ENCODE results near the gene SLC6A3. TPM values are rescaled to one million over a fixed set of nuclear protein-coding genes. Genes with fewer than 3 reads are reported as not detected.

SLC6A3 gene
- total RNA-seq, 1 donor from 2014 or later: not detected

DNA sequence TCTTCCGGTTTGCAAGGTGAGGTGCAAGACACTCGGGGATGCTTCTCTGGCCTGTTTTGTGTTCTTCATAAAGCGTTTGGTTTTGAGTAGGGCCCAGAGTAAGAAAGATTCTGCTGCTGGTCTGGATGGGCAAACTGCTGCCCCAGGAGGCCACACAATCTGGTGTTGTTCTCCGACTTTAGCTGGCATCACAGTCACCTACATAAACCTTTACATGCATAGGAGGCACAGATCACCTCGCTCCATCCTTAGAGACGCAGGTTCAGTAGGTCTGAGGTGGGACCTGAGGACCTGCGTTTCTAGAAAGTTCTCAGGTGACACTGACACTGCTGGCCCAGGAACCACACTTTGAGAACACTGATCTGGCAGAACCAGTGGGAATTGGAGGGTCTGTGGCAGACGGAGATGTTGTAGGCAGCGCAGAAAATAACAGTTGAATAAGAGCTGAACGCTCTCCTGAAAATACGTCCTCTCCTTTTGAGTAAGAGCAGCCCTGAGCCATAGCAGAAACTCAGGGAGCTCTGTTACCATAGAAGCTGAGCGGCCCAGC, 3.9 kb upstream of the SLC6A3 start:
- Mint-ChIP-seq H3K9me3 (peaks cover 13% of the 10 kb centered on the region), H3K27me3 (ENCODE audit: insufficient read depth) (peaks cover 40% of the 10 kb centered on the region), H3K36me3 (ENCODE audit: low read depth) (no peaks in the 10 kb centered on the region), H3K27ac (no peak overlapping the region), H3K4me1 (ENCODE audit: low read depth) (no peaks in the 10 kb centered on the region), H3K4me3 (no peak overlapping the region)
- intact Hi-C loops (cut with micrococcal nuclease): no loop called here
- DNase-seq (ENCODE audit: low spot score): no peak

DNA sequence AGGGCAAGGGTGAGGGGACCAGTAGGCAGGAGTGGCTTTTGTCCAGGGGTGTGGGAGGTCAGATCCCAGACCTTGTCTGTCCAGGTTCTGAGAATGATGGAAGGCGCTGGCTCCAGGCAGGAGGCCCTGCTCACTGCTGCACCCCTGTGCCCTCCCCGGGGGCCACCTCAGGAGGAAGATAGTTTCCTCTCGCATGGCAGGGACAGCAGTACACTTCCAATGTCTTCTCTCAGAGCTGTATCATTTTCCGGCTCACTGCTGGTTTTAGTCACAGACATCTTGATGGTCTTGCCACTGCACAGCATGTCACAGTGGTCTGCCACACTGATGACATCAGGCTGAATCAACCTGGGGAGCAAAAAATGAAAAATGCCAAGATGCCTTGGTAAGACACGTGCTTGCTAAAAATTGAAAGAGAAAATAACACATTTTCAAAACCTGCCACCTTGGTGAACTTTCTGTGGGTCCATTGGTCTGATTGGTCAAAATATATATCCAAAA, 3.3 kb upstream of the SLC6A3 start:
- no peak for DNase-seq (ENCODE audit: low spot score)
- H3K9me3 Mint-ChIP-seq: peaks cover 7% of the 10 kb centered on the region
- no peaks in the 10 kb centered on the region for H3K4me1 Mint-ChIP-seq (ENCODE audit: low read depth)
- peaks cover 46% of the 10 kb centered on the region for H3K27me3 Mint-ChIP-seq (ENCODE audit: insufficient read depth)
- intact Hi-C loops (cut with micrococcal nuclease): no loop called here
- H3K4me3 Mint-ChIP-seq: no peak overlapping the region
- no peaks in the 10 kb centered on the region for H3K36me3 Mint-ChIP-seq (ENCODE audit: low read depth)
- H3K27ac Mint-ChIP-seq: no peak overlapping the region

DNA sequence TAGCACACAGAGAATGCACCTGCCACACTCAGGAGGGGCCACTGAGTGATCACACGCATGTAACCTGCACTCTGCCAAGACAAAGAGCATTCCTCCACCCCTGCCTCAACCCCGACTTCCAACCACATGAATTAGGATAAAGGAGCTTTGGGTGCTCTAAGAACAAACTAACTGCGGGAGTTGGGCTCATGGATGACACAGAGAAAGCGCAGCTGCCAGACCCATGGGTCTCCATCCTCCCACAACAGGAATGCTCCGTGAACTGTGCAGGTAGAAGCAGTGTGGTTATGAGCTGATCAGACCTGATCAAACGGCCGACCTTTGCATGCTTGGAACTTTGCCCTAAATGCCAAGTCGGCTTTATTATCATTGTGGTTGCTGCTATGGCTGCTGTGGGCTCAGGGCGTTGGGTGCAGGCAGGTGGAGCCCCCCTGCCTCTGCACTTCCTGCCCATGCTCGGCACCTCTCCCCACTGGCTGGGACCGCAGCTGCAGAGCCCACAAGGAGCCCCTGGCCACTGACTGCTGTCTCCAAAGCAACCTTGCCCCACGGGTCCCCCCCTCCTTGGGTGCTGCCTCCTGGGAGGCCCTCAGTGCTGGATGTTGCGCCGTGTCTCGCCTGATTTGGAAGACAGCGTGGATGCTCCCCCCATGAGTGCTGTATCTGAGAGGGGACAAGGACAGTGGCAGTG, 2.6 kb upstream of the SLC6A3 start:
- no peak overlapping the region for H3K27ac Mint-ChIP-seq
- no peaks in the 10 kb centered on the region for H3K9me3 Mint-ChIP-seq
- no peak overlapping the region for H3K4me3 Mint-ChIP-seq
- intact Hi-C loops (cut with micrococcal nuclease): no loop called here
- H3K4me1 Mint-ChIP-seq (ENCODE audit: low read depth): no peaks in the 10 kb centered on the region
- H3K36me3 Mint-ChIP-seq (ENCODE audit: low read depth): no peaks in the 10 kb centered on the region
- peaks cover 45% of the 10 kb centered on the region for H3K27me3 Mint-ChIP-seq (ENCODE audit: insufficient read depth)
- DNase-seq (ENCODE audit: low spot score): no peak

DNA sequence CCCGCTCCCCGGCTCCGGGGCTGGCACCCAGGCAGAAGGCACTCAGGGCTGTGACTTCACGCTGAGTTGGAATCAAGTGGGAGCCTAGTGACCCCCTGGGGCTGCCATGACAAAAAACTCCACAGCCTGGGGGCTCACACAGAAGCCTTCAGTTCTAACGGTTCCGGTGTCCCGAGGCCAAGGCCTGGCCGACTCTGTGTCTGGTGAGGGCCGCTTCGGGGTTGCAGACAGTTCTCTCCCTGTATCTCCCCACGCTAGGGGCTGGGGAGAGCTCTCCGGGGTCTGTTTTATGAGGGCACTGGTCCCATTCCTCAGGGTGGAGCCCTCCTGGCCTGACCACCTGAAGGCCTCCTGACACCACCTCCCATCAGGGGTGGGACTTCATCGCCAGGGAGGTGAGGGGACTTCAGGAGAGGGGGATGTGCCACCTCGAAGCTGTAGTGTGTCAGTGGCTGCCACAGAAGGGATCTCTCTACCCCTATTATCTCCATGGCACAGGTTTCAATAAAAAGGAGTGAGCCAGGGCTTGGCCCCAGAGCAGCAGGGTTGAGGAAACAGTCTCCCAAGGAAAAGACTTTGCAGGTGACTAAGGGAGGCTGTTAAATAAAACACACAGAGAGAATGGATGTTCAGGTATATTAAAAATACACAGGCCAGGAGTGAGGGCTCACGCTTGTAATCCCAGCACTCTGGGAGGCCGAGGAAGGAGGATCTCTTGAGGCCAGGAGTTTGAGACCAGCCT, 1.5 kb upstream of the SLC6A3 start:
- H3K27me3 Mint-ChIP-seq (ENCODE audit: insufficient read depth): peaks cover 39% of the 10 kb centered on the region
- intact Hi-C loops (cut with micrococcal nuclease): no loop called here
- no peak for DNase-seq (ENCODE audit: low spot score)
- H3K4me3 Mint-ChIP-seq: no peak overlapping the region
- H3K4me1 Mint-ChIP-seq (ENCODE audit: low read depth): no peaks in the 10 kb centered on the region
- no peak overlapping the region for H3K27ac Mint-ChIP-seq
- no peaks in the 10 kb centered on the region for H3K9me3 Mint-ChIP-seq
- no peaks in the 10 kb centered on the region for H3K36me3 Mint-ChIP-seq (ENCODE audit: low read depth)

DNA sequence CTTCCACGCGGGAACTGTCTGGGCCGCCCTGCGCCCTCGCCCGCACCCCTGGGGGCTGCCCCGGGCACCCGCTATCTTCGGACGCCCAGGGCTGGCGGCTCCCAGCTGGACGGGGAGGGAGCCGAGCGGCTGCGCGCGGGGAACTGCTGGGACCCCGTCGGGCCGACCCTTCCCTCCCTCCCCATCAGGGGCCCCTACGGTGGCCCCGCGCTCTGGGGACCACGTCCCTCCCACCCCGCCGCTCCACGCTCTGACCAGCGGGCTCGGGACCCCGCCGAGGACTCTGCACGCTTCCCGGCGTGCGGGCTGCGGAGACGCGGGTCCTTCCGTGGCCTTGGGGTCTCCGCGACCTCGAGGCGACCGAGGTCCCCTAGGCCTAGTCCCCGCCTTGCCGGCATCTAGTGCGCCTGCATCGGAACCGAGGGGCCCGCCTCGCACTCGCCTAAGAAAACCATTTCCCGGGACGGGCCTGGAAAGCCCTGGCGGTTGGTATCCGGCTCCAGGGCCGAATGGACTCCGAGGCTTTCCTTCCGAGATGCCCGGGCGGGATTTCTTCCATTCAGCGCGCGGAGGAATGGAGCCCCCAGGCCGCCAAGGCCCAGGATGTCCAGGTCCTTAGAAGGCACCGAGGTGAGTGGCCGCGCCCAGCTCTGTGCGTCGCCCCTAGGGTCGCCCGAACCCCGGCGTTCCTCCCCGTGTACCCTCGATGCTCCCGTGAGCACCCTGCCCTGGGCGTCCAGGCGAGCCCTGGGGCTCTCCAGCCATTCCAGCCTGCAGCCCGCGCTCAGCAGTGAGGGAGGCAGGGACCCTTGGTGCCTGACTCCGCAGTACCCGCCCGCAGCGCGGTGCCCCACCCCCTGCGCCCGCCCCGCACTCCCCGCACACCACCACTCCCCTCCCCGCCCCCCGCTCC, 705 bp upstream of the SLC6A3 start:
- DNase-seq (ENCODE audit: low spot score): no peak
- H3K4me3 Mint-ChIP-seq: no peak overlapping the region
- H3K27me3 Mint-ChIP-seq (ENCODE audit: insufficient read depth): peaks cover 35% of the 10 kb centered on the region

DNA sequence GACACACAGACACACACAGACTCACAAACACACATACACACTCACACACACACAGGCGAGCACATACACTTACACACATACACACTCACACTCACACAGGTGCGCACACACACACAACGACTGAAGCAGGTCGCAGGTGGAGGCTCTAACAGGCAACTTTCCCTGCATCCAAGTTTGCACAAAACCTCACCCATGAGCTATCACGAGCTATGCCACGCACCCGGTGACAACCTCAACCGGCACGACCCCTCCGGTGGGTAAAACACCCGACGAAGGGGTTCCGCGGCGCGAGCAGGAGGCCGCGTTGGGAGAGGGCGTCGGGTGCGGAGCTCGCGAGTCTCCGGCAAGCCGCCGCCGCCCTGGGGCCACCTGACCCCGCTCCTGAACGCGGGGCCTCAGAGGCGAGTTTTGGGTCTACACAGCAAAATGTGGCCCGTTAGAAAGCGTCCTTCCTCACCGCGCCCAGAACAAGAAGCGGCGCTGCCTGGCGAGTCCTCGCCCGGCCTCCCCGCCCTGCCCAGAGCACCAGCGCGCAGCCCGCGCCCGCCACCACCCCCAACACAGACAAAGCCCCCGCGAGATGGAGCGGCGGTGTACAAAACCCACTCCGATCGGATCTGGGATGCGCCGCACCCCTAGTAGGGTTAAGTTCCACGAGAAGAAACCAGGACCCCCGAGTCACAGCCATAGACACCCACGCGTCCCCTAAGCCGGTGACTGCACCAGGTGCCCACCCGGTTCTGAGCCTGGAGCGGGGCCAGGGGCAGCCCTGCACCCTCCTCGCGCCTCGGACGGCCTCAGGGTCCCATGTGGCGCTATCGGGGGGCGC, 665 bp downstream of the SLC6A3 start:
- Mint-ChIP-seq H3K9me3 (no peaks in the 10 kb centered on the region), H3K36me3 (ENCODE audit: low read depth) (no peaks in the 10 kb centered on the region), H3K27me3 (ENCODE audit: insufficient read depth) (peaks cover 34% of the 10 kb centered on the region), H3K27ac (no peak overlapping the region), H3K4me3 (no peak overlapping the region), H3K4me1 (ENCODE audit: low read depth) (no peaks in the 10 kb centered on the region)
- intact Hi-C loops (cut with micrococcal nuclease): no loop called here
- no peak for DNase-seq (ENCODE audit: low spot score)

More for the DNA sequence above, 705 bp upstream of the SLC6A3 start:
- H3K4me1 Mint-ChIP-seq (ENCODE audit: low read depth): no peaks in the 10 kb centered on the region
- no peak overlapping the region for H3K27ac Mint-ChIP-seq
- intact Hi-C loops (cut with micrococcal nuclease): no loop called here
- H3K9me3 Mint-ChIP-seq: no peaks in the 10 kb centered on the region
- H3K36me3 Mint-ChIP-seq (ENCODE audit: low read depth): no peaks in the 10 kb centered on the region

DNA sequence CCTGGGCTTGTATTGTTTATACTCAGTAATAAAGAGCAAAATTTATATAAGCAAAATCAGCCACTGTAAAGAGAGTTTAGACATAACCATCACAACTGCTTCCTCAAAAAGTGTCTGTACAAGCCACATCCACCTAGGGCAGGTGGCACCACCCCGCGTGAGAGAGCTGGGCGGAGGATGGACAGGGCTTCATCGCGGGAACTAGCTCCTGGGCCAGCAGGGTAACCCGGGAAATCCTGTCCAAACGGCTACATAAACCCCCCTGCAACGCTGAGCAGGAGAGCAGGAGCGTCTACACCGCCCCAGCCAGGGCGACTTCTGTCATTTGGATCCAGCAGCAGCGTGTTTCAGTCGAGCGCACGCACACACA, 1.3 kb downstream of the SLC6A3 start:
- intact Hi-C loops (cut with micrococcal nuclease): no loop called here

DNA sequence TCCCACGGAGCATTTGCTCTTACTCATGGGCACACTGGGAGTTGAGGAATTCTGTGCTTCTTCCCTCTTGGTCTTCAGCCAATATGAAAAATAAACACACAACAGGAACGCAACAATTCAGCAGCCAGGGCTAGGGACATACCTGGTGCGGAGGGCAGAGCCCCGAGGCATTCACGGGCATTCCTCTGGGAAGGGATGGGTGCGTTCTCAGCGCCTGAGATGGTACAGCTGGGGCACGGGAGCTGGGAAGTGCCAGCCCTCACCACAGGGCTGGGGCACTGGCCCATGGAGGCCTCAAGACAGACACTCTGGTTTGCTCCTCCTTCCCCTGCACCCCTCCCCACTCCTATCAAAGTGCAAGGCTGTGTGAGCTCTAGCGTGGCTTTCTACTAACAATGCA, 2.1 kb downstream of the SLC6A3 start:
- H3K27me3 Mint-ChIP-seq (ENCODE audit: insufficient read depth): peaks cover 29% of the 10 kb centered on the region
- H3K4me1 Mint-ChIP-seq (ENCODE audit: low read depth): no peaks in the 10 kb centered on the region
- H3K36me3 Mint-ChIP-seq (ENCODE audit: low read depth): no peaks in the 10 kb centered on the region
- H3K4me3 Mint-ChIP-seq: no peak overlapping the region
- intact Hi-C loops (cut with micrococcal nuclease): no loop called here
- H3K27ac Mint-ChIP-seq: no peak overlapping the region
- no peak for DNase-seq (ENCODE audit: low spot score)
- no peaks in the 10 kb centered on the region for H3K9me3 Mint-ChIP-seq

More for the DNA sequence above, 1.3 kb downstream of the SLC6A3 start:
- Mint-ChIP-seq H3K4me1 (ENCODE audit: low read depth) (no peaks in the 10 kb centered on the region), H3K9me3 (no peaks in the 10 kb centered on the region), H3K27ac (no peak overlapping the region), H3K27me3 (ENCODE audit: insufficient read depth) (peaks cover 33% of the 10 kb centered on the region), H3K36me3 (ENCODE audit: low read depth) (no peaks in the 10 kb centered on the region), H3K4me3 (no peak overlapping the region)
- no peak for DNase-seq (ENCODE audit: low spot score)

DNA sequence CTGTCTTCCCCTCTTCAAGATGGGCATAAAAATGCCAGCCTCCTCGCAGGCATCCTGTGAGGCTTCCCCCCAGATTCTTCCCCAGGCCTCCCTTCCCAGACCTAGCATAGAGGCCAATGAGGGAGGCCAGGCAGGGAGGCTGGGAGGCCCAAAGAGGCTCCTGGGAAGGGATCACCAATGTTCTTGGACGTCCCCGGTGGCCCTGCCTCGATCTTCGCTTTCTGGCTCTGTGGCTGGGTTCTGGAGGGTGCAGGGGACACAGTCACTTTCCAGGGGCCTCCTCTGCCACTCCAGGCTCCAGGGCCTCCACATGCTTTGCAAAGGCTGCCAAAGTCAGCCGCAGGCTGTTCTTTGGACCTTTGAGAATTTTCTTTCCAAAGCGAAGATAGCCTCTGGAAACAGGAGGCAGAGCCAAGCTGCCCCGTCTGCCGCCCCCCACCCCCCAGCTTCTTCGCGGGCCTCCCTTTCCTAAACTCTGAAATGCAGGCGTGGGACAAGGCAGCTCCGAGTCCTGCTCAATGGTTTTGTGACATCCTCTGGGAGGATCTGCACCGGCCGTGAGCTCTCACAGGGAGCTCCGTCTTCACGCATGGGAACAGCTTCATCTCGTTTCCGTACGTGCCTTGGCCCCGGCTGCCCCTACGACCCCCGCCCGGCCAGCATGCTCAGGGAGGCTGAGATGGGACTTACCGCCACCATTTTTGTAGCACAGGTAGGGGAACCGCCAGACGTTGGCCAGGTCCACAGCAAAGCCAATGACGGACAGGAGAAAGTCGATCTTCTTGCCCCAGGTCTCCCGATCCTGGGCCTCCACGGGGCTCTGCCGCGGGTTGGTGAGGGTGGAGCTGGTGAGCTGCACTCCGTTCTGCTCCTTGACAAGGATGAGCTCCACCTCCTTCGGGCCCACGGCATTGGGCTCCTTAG, 2.8 kb downstream of the SLC6A3 start:
- peaks cover 24% of the 10 kb centered on the region for H3K27me3 Mint-ChIP-seq (ENCODE audit: insufficient read depth)
- no peaks in the 10 kb centered on the region for H3K9me3 Mint-ChIP-seq
- H3K4me1 Mint-ChIP-seq (ENCODE audit: low read depth): no peaks in the 10 kb centered on the region
- no peak for DNase-seq (ENCODE audit: low spot score)
- intact Hi-C loops (cut with micrococcal nuclease): no loop called here
- no peak overlapping the region for H3K4me3 Mint-ChIP-seq
- H3K36me3 Mint-ChIP-seq (ENCODE audit: low read depth): no peaks in the 10 kb centered on the region
- no peak overlapping the region for H3K27ac Mint-ChIP-seq

DNA sequence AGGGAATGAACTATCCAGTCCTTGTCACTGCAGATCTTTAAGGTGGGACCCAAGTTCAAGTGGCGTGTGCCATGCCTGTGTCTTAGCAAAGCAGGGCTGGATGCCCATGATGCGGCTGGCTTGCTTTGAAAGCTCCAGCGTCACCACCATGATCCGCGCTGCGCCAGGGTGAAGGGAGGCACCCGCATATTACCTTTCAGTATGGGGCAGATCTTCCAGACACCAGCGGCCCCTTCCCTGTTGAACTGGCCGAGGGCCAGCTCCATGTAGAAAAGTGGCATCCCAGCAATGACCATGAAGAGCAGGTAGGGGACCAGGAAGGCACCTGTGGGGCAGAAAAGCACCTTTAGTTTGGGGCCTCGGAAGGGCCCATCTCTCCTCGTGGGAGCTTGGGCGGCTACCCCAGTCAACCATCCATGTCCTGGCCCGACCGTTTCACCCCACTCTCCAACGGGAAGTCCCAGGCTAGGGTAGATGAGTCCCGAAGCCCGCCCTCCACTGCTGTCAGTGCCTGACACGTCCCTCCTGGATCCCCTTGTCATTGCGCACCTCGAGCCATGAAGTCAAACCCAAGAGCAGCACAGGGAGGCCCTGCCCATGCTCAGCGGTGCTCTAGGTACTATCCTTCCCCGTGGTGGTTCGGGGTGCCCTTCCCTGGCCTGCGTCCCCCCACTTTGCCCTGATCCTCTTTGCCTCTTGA, 3.9 kb downstream of the SLC6A3 start:
- Mint-ChIP-seq H3K4me1 (ENCODE audit: low read depth) (no peaks in the 10 kb centered on the region), H3K27ac (no peak overlapping the region), H3K27me3 (ENCODE audit: insufficient read depth) (peaks cover 15% of the 10 kb centered on the region), H3K9me3 (no peaks in the 10 kb centered on the region), H3K36me3 (ENCODE audit: low read depth) (no peaks in the 10 kb centered on the region), H3K4me3 (no peak overlapping the region)
- no peak for DNase-seq (ENCODE audit: low spot score)
- intact Hi-C loops (cut with micrococcal nuclease): no loop called here

DNA sequence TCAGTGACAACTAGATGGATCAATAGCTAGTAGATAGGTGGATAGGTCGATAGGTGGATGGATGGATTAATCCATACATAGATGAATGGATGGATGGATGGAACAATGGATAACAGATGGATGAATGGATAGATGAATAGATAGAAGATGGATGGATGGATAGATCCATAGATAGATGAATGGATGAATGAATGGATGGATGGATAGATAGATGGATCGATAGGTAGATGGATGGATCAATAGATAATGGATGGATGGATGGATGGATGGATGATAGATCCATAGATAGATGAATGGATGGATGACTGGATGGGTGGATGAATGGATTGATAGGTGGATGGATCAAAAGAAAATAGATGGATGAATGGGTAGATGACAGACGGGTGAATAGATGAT, 5.1 kb downstream of the SLC6A3 start:
- DNase-seq (ENCODE audit: low spot score): no peak
- no peaks in the 10 kb centered on the region for H3K36me3 Mint-ChIP-seq (ENCODE audit: low read depth)
- intact Hi-C loops (cut with micrococcal nuclease): no loop called here

More for the DNA sequence above, 5.1 kb downstream of the SLC6A3 start:
- Mint-ChIP-seq H3K27ac (no peak overlapping the region), H3K27me3 (ENCODE audit: insufficient read depth) (peaks cover 15% of the 10 kb centered on the region), H3K9me3 (no peaks in the 10 kb centered on the region), H3K4me3 (no peak overlapping the region), H3K4me1 (ENCODE audit: low read depth) (no peaks in the 10 kb centered on the region)
